K562 (cell line): ENCODE measurements around the gene SYT13. TPM values are rescaled to one million over a fixed set of nuclear protein-coding genes. Genes with fewer than 3 reads are reported as not detected.
A peak's percentile ranks its signal among the peaks of the same experiment; 100 is the strongest.

ENCODE experiments used
- CBX3 ChIP-seq, 2 experiments: IDR thresholded peaks; 1 replicate in 1 of 2; 2 replicates in 1 of 2; pipeline ENCODE4 v1.6.1; 2012; ENCODE audit warnings: inconsistent platforms in 2 of 2, low read length in 2 of 2, borderline replicate concordance in 1 of 2, control low read depth in 1 of 2
- CREB1 ChIP-seq, 2 experiments: sonication (generic) in 1 of 2; formaldehyde crosslinking in 1 of 2; IDR thresholded peaks; 2 replicates each; pipeline versions ENCODE4 v1.6.1 to v1.8.0; 2012 to 2022; ENCODE audit warnings: inconsistent platforms in 1 of 2, mild to moderate bottlenecking in 1 of 2, missing genetic modification reagents in 1 of 2, moderate library complexity in 1 of 2
- ETS1 ChIP-seq: conservative IDR thresholded peaks from 2 replicates; pipeline ENCODE4 v1.6.1; 2011; ENCODE audit warnings: low read depth, mild to moderate bottlenecking, low read length; ENCODE audit not compliant: control insufficient read depth
- ETS2 ChIP-seq: IDR thresholded peaks from 2 replicates; pipeline ENCODE4 v1.6.1; 2016; ENCODE audit warnings: borderline replicate concordance, missing genetic modification characterization, mild to moderate bottlenecking, moderate library complexity, missing compliant biosample characterization; ENCODE audit not compliant: poor library complexity, severe bottlenecking
- HEY1 ChIP-seq: fragments of 250-450 bp; sonication (Bioruptor Pico); IDR thresholded peaks from 2 replicates; pipeline ENCODE4 v1.5.0; 2020; ENCODE audit warnings: mild to moderate bottlenecking, moderate library complexity, borderline replicate concordance
- HNRNPUL1 ChIP-seq: fragments of 200-400 bp; formaldehyde crosslinking; IDR thresholded peaks from 2 replicates; pipeline ENCODE4 v1.6.1; 2017; ENCODE audit warnings: low read length
- MEIS2 ChIP-seq: fragments of 450-650 bp; IDR thresholded peaks from 2 replicates; pipeline ENCODE4 v1.6.1; 2014; ENCODE audit warnings: mild to moderate bottlenecking; ENCODE audit not compliant: partially characterized antibody
- MGA ChIP-seq: fragments of 450-650 bp; IDR thresholded peaks from 2 replicates; pipeline ENCODE4 v1.6.1; 2016; ENCODE audit warnings: mild to moderate bottlenecking, moderate library complexity
- NR0B1 ChIP-seq: fragments of 450-650 bp; IDR thresholded peaks from one replicate; pipeline ENCODE4 v1.6.1; 2018; ENCODE audit warnings: mild to moderate bottlenecking, moderate library complexity; ENCODE audit not compliant: partially characterized antibody
- TFAP4 ChIP-seq: sonication (generic); formaldehyde crosslinking; IDR thresholded peaks from 2 replicates; pipeline ENCODE4 v1.8.0; 2022; ENCODE audit warnings: missing genetic modification reagents, mild to moderate bottlenecking, moderate library complexity, borderline replicate concordance
- ZNF644 ChIP-seq: fragments of 200-800 bp; sonication (Bioruptor generic); IDR thresholded peaks from 2 replicates; pipeline ENCODE4 v1.6.1; 2016; ENCODE audit warnings: low read depth, missing genetic modification characterization, missing compliant biosample characterization
- ZNF695 ChIP-seq: fragments of 450-650 bp; formaldehyde crosslinking; IDR thresholded peaks from 2 replicates; pipeline ENCODE4 v1.4.0; 2020; ENCODE audit warnings: mild to moderate bottlenecking, moderate library complexity
- polyA plus RNA-seq, 8 experiments: library from polyadenylated mRNA; depleted of rRNA in 4 of 8; stranded (reverse) in 5 of 8; unstranded in 3 of 8; fragments of >200 nt; fragmentation: Nextera tagmentation in 2 of 8; fragmentation: Illumina TruSeq in 1 of 8; extraction: Ambion mirVana in 2 of 8; extraction: Trizol in 1 of 8; gene quantifications; 2 replicates each; pipeline versions ENCODE4 v1.2.1 to v1.2.3, GENCODE V29; 2011 to 2014; ENCODE audit warnings: inconsistent platforms in 1 of 8, missing spikeins in 1 of 8
- total RNA-seq, 7 experiments: library from RNA; depleted of rRNA in 6 of 7; stranded (reverse); fragments of >200 nt in 6 of 7; fragmentation: Illumina TruSeq in 2 of 7; extraction: Trizol in 2 of 7; gene quantifications; 2 replicates each; pipeline versions ENCODE4 v1.2.1 to v1.2.3, GENCODE V29; 2011 to 2021; ENCODE audit warnings: low replicate concordance in 1 of 7

The SYT13 gene
- total and polyA plus RNA-seq, 9 of the 15 experiments (the other 6 are each of a cell fraction or from before 2014, with no cell fraction given): under 0.01 to 0.13 (median 0.08) TPM; not detected in 2

GRCh38 chr11:45267052-45267451, 19.1 kb downstream of the SYT13 start (continued):
- peak; percentile 78 for TF ChIP-seq MGA
- no peak for TF ChIP-seq HNRNPUL1
- peak; percentile 29; the same call in 1 of the 2 replicates for TF ChIP-seq TFAP4
- TF ChIP-seq ZNF644 (tag): no peak
- TF ChIP-seq ZNF695: no peak
- no peak for TF ChIP-seq ETS2 (tag)
- no peak for TF ChIP-seq MEIS2
- no peak for TF ChIP-seq ETS1
- TF ChIP-seq NR0B1: no peak
- no peak for TF ChIP-seq CREB1 (IDR thresholded peaks at IDR 0.05)
- TF ChIP-seq CREB1 (CRISPR knock-in tag; IDR thresholded peaks at IDR 0.05): no peak
- 0 out of 3 replicates have a peak, but pooled peaks of 1 of the 2 experiments have one; percentile 32 for TF ChIP-seq CBX3 (IDR thresholded peaks at IDR 0.05; ENCODE audit: borderline replicate concordance in 1 of 2, low read length in 2 of 2)
- TF ChIP-seq HEY1 (CRISPR knock-in tag): no peak
